Omental fat pad (tissue), 4 donors: ENCODE measurements around the gene ATP6V0A4. TPM values are rescaled to one million over a fixed set of nuclear protein-coding genes. Genes with fewer than 3 reads are reported as not detected.

Experiments
- ATAC-seq: fragments of 150-250 bp; one replicate; pipeline ENCODE4 v1.9.1; 2016; ENCODE audit warnings: mild to moderate bottlenecking, moderate library complexity; ENCODE audit not compliant: low FRiP score
- DNase-seq: peaks from one replicate; pipeline ENCODE4 v3.0.0-alpha.2; 2019; ENCODE audit warnings: low spot score
- total RNA-seq, 4 donors: library from RNA; depleted of rRNA; stranded (reverse); fragments of >200 nt; gene quantifications; one replicate each; pipeline ENCODE4 v1.1.0, GENCODE V29; 2016
- TF ChIP-seq, protein P1 (sequence below), 3 donors: fragments of 450-650 bp; IDR thresholded peaks; one replicate each; pipeline ENCODE4 v1.5.1; 2016 to 2017; ENCODE audit warnings: antibody characterized with exemption in 3 of 3, mild to moderate bottlenecking in 3 of 3, moderate library complexity in 2 of 3

The ATP6V0A4 gene
- total RNA-seq, 4 donors from 2014 or later = not detected

DNA sequence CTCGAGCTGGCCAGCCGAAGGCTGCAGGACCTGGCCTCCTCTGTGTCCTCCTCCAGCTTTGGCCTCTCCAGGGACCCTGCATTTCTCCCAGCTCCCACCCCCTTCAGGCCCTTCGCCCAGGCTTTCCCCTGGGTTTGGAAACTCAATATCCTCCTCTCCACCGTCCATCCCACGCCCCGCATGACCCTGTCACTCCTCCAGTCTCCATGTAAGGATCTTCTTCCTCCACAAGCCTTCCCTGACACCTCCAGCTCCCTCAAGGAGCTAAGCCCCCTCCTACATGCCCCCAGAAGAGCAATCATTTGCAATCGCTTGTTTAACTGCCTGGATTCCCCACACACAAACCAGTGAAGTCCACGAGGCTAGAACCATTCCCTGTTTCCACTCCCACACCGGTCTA lies 24.8 kb downstream of the ATP6V0A4 start:
- no peak for ATAC-seq
- DNase-seq = no peak
- TF ChIP-seq, protein P1, sequence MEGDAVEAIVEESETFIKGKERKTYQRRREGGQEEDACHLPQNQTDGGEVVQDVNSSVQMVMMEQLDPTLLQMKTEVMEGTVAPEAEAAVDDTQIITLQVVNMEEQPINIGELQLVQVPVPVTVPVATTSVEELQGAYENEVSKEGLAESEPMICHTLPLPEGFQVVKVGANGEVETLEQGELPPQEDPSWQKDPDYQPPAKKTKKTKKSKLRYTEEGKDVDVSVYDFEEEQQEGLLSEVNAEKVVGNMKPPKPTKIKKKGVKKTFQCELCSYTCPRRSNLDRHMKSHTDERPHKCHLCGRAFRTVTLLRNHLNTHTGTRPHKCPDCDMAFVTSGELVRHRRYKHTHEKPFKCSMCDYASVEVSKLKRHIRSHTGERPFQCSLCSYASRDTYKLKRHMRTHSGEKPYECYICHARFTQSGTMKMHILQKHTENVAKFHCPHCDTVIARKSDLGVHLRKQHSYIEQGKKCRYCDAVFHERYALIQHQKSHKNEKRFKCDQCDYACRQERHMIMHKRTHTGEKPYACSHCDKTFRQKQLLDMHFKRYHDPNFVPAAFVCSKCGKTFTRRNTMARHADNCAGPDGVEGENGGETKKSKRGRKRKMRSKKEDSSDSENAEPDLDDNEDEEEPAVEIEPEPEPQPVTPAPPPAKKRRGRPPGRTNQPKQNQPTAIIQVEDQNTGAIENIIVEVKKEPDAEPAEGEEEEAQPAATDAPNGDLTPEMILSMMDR (IDR thresholded peaks at IDR 0.05) = no peak

DNA sequence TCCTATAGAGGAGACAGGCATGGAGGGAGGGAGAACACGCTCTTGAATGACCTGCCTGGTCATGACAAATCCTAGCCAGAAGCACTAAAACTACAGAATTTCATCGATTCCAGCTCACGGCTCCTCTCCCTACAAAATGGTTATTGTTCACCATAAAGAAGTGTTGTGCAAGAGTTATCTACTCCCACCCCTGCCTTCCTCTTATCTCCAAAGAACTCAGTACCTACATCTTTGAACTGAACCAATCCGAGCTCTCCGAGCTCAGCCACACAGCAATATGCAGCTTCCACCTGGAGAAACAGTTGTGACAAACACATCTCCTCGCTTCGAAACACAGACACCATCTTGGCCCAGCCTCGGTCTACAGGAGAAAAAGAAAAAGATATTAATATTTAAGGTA lies 27.1 kb downstream of the ATP6V0A4 start:
- TF ChIP-seq, protein P1 (IDR thresholded peaks at IDR 0.05) = no peak
- DNase-seq (no peak), ATAC-seq (no peak)

DNA sequence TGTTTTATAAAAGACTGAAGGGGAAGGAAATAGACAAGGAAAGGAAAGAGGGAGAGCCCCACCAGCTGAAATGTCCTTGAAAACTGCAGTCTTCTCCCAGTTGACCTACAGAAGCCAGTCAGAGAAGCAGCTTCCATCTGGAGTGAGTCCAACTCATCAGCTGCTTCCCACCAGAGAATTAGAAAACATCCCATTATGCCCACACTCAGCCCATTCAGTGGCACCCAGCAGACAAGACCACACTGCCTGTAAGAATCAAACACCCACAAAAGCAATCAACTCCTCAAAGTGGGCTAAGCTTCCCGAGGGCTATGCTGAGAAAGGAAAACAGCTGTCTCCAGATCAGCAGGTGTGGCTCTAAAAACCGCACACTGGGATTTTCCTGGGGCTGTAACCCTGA lies 29.8 kb downstream of the ATP6V0A4 start:
- DNase-seq (no peak), ATAC-seq (no peak)
- TF ChIP-seq, protein P1 (IDR thresholded peaks at IDR 0.05) = no peak

DNA sequence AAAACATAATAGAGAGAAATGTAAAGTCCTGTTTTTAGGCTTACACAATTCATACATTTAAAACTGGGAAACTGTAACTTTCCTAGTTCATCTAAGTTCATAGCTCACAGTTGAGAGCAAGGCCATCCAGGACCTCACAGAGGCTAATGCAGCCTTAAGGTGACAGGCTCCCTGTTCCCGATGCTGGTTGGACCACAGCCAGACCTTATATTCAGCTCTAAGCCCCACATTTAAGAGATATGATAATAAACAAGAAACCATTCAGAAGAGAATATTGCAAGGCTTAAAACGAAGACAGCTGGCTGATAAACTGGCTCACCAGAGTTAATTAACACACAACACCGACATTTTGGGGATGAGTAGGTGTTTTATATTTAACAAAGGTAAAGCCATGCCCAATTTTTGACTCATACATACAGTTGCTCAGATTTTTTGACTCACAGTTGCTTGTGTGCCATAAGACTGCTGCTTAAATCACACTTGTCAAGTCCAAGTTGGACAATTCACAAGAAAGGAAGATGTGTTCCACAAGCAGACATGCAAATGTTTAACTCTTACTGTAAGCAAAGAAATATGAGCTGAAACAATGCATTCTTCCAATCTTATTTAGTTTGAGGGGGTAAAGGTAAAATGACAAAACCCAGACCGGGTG lies 41.3 kb downstream of the ATP6V0A4 start:
- DNase-seq (no peak), ATAC-seq (no peak)
- TF ChIP-seq, protein P1 (IDR thresholded peaks at IDR 0.05) = no peak

DNA sequence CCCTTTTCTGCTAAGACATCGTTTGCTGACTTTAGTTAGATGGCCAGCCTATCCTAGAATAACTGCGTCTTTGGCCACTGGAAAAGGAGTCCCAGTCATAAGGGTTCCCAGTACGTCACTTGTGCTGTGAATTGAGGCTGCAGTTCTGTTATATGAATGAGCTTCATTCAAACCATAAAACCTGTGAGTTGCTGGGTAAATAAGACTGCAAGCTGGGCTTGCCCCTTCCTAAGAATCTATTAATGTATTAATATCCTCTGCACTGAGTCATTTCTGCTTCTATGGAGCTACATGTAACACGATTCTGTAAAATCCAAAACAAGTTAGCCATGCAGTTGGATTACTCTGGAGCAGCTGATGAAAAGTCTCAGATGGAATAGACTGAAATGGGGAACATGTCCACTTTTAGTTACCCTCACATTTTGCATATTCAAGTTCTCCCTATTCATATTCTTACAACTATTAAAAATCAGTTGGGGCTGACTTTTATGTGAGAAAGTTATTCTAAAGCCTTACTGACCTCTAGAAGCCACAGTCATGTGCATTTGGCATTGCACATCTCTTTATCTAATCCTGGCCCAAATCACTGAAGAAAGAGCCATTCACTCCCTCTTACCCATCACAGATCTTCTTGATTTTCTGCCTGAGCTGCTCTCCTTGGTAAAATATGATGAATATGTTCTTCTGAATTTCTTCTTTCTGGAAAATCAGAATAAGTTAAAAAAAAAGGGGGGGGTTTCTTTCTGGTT lies 42.0 kb downstream of the ATP6V0A4 start:
- ATAC-seq = no peak
- TF ChIP-seq, protein P1 (IDR thresholded peaks at IDR 0.05) = no peak
- no peak for DNase-seq

DNA sequence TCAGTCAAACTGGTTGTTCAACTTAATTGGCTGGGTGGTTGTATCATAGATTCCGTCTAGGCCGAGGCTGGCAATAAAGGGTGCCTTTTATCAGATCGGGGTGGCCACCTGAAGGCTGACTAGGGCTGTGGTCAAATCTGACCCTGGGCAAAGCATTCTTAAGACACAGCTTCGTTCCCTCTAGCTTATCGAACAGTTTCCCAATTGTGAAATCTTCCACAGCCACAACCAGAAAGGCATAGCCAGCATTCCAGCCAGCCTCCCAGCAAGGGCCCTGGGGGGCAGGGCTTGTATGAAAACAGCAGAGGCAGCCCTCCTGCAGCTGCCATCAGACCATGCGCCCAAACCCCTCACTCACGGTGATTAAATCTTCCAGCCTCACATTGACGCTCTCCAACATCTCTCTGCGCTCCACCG lies 42.7 kb downstream of the ATP6V0A4 start:
- TF ChIP-seq, protein P1 (IDR thresholded peaks at IDR 0.05) = no peak
- DNase-seq = no peak
- ATAC-seq = no peak

DNA sequence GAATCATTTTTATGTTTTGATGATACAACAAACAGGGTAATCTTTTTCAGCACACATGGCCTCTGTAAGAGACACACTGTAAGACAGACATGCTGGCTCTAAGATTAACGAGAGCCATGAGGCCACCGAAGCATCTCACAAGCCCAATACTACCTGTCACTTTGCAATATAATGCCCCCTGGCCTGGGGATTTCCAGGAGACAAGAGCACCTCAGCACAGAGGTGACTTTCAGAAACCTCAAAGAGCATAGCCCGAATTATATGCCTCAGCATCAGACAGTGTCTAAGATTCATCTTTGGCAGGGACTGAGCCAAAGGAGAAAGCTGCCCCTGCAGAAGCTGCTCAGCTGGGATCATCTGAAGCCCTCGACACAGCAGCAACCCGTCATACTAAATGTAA lies 44.4 kb downstream of the ATP6V0A4 start:
- DNase-seq (no peak), ATAC-seq (no peak)
- TF ChIP-seq, protein P1 (IDR thresholded peaks at IDR 0.05) = no peak
